Measurements from ENCODE around the gene URGCP.
"Not testable (repeated sequence)": the region's sequence is repeated elsewhere in the genome, so short reads cannot be mapped to it uniquely, and the experiment has no call there.

The URGCP gene

DNA sequence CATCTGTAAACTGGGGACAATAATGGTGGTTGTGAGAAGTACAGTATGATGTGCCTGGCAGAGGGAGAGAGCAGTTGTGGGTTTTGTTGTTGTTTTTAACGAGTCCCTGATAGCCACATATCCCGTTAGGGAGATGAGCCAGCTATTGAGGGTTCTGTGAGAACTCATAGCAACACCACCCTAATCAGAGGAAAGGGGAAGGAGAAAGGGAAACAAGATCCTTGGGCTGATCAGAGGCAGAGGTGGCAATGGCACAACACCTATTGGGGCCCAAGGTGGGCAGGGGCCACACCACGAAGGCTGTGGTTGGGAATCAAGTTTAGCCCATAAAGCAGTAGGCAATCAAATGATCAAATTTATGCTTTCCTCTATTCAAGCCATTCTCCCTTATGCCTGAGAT is 35.3 kb downstream of the URGCP start:
- DNase-seq, result no peak

DNA sequence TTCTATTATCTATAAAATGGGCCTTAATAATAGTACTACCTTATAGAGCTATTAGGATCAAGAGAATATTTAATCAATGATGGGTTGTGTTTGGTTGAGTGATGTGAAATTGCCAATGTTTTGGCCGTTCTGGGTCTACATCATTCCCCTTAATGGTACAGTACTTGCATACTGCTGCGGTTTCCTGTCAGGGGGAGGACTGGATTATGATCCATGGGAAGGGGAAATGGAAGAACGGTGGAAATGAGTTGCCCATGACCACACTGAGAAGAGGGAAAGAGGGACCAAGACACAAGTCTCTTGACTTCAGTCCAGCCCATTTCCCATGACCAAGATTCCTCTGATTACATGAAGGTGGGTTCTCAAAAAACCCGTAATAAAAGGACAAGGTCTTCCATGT is 36.1 kb downstream of the URGCP start:
- DNase-seq, result no peak

DNA sequence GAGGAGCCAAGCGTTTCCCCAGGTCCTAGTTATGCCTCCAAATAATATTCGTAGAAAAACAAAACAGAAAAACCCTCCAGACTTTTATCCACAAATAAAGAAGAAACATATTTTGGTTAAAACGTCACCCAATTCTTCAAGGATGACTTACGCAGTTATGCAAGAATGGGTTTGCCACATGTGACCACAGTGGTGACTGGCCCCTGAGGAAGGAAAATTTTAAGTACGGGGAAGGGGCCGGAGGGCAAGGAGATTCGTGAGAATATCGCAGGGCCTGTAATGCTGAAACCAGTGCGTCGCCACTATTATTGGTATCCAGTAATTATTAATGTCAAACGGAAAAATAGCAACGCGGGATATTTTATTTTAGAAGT is 36.5 kb downstream of the URGCP start:
- DNase-seq, result peak; percentile 18 to 31

DNA sequence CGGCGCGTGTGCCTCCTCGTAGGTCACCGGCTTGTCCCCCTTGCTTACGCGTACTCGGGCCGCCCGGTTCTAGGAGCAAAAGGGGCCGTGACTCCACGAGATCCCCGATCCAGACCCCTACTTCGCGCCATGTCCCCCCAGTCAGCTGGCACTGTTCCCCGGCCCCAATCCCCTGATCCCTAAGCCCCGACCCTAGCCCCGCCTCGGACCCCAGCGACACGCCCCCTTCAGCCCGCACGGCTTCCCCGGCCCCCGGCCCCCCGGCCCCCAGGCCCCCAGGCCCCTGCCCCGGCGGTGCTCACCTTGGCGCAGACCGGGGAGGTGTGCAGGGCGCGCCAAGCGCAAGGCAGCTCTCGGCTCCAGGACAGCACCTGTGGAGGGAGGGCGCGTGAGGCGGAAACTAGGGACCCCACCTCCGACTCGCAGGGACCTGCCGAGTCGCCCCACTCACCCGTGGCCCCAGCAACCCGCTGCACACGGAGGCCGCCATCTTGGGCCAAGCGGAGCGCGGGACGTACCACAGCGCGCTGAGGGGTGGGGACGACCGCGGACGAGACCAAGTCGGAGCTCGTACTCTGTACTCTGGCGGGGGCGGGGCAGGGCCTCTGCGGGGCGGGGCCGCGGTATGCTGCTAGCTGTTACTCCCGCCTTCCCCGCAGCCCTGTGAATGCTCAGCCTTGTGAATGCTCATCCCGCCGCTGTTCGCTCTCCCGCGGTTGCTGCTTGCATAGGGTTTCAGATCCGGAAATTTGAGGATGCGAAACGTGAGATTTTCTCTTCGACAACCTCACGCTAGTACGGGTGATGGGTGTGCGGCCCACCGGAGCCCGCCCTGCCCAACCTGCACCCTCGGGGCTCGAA is 37.2 kb downstream of the URGCP start, which contains the start of gene MRPS24:
MRPS24 (minus strand) TSS at position 512 of the 861 bp plus-strand sequence; CDS start at position 490, 22 bp downstream.
- peak; percentile 96 to 98 for DNase-seq

- DNase-seq, result no peak
These were observed 37.8 kb downstream of the URGCP start for GRCh38 chr7:43868681-43869005.

- no peak for DNase-seq
These were observed 38.2 kb downstream of the URGCP start for GRCh38 chr7:43868181-43868580.

GRCh38 chr7:43865277-43865676 is 41.1 kb downstream of the URGCP start:
- DNase-seq, result no peak

DNA sequence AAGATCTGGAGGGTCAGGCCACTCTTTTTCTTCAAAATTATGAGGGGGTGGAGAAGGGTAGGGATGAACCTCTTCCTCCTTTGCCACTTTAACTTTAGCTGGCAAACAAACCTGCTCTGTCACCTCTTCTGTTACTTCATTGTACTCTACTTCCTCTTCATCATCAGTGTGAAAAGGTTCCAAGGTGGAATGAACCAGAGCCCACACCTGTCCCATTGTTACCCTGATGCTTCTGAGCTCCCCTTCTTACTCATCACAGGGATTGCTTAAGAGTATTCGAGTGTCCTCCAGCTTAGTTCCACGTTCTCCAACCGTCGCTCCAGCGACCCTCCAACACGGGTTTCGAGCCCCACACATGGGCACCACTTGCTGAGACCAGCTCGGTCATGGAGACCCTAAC is 42.3 kb downstream of the URGCP start:
- DNase-seq, result no peak

- no peak for DNase-seq
These were observed 49.4 kb downstream of the URGCP start for GRCh38 chr7:43856996-43857395.

DNA sequence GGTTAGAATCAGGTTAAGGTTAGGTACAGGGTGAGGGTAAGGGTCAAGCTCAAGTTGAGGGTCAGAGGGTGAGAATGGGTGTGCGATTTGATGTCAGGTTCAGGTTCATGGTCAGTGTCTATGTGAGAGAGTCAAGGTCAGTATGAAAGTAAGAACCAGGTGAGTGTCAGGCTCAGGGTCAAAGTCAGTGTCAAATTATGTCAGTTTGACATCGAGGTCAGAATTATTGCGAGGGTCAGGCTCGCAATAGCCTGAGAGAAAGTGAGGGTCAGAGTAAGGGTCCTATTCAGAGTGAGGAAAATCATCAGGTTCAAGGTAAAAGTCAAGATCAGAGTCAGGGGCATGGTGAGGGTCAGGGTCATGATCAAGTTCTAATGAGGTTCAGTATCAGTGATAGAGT is 50.1 kb downstream of the URGCP start:
- no peak for DNase-seq

DNA sequence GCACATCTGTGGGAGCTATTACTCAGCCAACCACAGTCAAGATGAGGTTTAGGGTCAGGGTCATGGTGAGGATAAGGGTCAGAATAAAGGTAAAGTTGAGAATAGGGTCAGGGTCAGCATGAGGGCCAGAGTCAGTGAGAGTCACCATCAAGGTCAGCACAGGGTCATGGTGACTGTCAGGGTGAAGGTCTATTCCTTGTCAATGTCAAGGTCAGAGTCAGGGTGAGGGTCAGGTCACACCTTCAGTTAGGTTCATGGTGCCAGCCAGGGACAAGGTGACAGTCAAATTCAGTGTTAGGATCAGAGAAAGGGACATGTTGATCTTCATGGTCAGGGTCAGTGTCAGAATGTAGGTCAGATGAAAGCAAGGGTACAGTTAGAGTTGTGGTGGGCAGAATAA is 51.2 kb downstream of the URGCP start:
- no peak for DNase-seq

DNA sequence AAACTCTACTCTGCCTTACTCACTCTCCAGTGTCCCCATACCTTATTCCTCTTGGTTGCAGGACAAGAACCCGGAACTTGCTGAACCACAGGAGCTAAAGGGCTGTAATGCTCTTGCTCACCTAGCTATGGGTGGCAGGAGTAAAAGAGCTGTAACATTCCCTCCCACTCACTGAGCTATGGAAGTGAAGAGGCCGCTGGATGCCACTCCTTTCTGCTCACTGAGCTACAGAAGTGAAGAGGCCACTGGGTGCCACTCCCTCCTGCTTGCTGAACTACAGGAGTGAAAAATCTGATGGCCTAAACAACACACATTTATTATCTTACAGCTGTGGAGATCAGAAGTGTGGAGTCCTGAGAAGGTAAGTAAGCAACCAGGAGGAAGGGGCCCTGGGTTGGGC is 54.6 kb downstream of the URGCP start:
- DNase-seq, result no peak

- DNase-seq, result no peak
These were observed 55.9 kb downstream of the URGCP start for GRCh38 chr7:43850348-43851116.

DNA sequence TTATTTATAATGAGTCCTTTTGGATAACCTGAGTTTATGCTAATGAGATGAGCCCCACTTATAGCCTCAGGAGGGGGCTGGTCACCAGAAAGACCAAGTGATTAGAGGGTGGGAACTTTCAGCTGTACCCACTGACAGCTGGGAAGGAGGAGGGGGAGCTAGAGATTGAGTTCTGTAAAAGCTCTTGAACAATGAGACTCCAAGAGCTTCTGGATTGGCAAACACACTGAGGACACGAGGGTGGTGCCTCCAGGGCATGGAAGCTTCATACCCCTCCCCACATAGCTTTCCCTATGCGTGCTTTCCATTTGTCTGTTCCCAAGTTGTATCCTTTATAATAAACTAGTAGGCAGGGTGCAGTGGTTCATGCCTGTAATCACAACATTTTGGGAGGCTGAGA is 57.3 kb downstream of the URGCP start:
- no peak for DNase-seq

GRCh38 chr7:43847496-43847895 is 58.9 kb downstream of the URGCP start:
- DNase-seq, result no peak

GRCh38 chr7:43844662-43845061 is 61.7 kb downstream of the URGCP start:
- no peak for DNase-seq

- DNase-seq, result no peak
These were observed 62.1 kb downstream of the URGCP start for GRCh38 chr7:43844257-43844656.

DNA sequence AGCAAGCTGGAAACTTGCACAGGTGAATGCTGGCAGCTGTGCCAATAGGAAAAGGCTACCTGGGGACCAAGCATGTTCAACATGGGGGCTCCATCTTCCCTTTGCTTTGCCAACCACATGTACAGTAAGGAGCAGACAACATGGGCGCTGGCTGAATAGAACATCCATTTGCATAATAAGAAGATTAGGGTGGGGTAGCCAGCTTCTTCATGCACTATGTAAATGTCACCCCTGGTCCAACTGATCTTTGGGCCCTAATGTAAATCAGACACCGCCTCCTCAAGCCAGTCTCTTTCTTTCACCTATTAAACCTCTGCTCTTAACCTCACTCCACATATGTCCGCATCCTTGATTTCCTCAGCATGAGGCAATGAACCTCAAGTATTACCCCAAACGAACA is 63.1 kb downstream of the URGCP start:
- no peak for DNase-seq

GRCh38 chr7:43838201-43838658 is 68.2 kb downstream of the URGCP start:
- no peak for DNase-seq

- peak; percentile 24 to 44 for DNase-seq
These were observed 71.7 kb downstream of the URGCP start for GRCh38 chr7:43834463-43835251.

GRCh38 chr7:43830917-43831316 is 75.5 kb downstream of the URGCP start:
- not testable (repeated sequence) for DNase-seq
